Small intestine (tissue), 7 donors: ENCODE measurements around the gene OR4D2. TPM values are rescaled to one million over a fixed set of nuclear protein-coding genes. Genes with fewer than 3 reads are reported as not detected.

Experiments used
- DNase-seq, 2 donors: peaks; one replicate each; pipeline versions ENCODE4 v3.0.0 to v3.0.0-alpha.2; 2013
- FAIRE-seq: peaks from 2 replicates; lab custom pipeline; 2012; peaks lifted over from hg19 to GRCh38; lab: Jason Lieb, UNC
- H3K27ac ChIP-seq, 3 donors: one replicate each; pipeline ENCODE4 v1.5.1; 2013; ENCODE audit warnings: low read length in 2 of 3, mild to moderate bottlenecking in 2 of 3, control low read depth in 1 of 3, inconsistent platforms in 1 of 3, low read depth in 1 of 3, moderate library complexity in 1 of 3
- H3K27me3 ChIP-seq, 3 donors: one replicate each; pipeline ENCODE4 v1.6.1; 2013; ENCODE audit warnings: low read length in 3 of 3, inconsistent platforms in 1 of 3; ENCODE audit not compliant: control insufficient read depth in 3 of 3, insufficient read depth in 3 of 3
- H3K36me3 ChIP-seq, 3 donors: one replicate each; pipeline ENCODE4 v1.6.1; 2013; ENCODE audit warnings: low read length in 3 of 3, inconsistent platforms in 1 of 3, low read depth in 1 of 3, mild to moderate bottlenecking in 1 of 3, moderate library complexity in 1 of 3; ENCODE audit not compliant: control insufficient read depth in 3 of 3, insufficient read depth in 2 of 3
- H3K4me1 ChIP-seq, 3 donors: one replicate each; pipeline ENCODE4 v1.6.1; 2013; ENCODE audit warnings: low read length in 2 of 3, inconsistent platforms in 1 of 3, low read depth in 1 of 3, mild to moderate bottlenecking in 1 of 3, moderate library complexity in 1 of 3; ENCODE audit not compliant: control insufficient read depth in 3 of 3, insufficient read depth in 2 of 3
- H3K4me3 ChIP-seq, 3 donors: one replicate each; pipeline ENCODE4 v1.5.1; 2013; ENCODE audit warnings: low read length in 3 of 3, control low read depth in 1 of 3, inconsistent platforms in 1 of 3, low read depth in 1 of 3, mild to moderate bottlenecking in 1 of 3, moderate library complexity in 1 of 3
- H3K9me3 ChIP-seq, 2 donors: one replicate each; pipeline ENCODE4 v1.6.1; 2013; ENCODE audit warnings: low read depth in 1 of 2, low read length in 1 of 2; ENCODE audit not compliant: control insufficient read depth in 2 of 2, insufficient read depth in 1 of 2
- WGBS, 3 donors: extraction: QIAGEN DNeasy Blood & Tissue Kit; methylation state at CpG; one replicate each; pipeline ENCODE4 v1.1.7; 2013; 5-methylcytosine and 5-hydroxymethylcytosine counted together
- polyA plus RNA-seq, 4 donors: library from polyadenylated mRNA; stranded (reverse) in 3 of 4; unstranded in 1 of 4; fragments of 200-250 nt in 3 of 4; fragments of 120-200 nt in 1 of 4; gene quantifications; one replicate each; pipeline versions ENCODE4 v1.2.1 to v1.2.3, GENCODE V29; 2013
- donor health status: healthy with polysubstance abuse.
- donor health status: control.
- donor health status: control.
- donor health status: Bipolar disorder and iron deficiency.
- donor health status: healthy.

OR4D2 gene
- polyA plus RNA-seq, 4 donors, result not detected

DNA sequence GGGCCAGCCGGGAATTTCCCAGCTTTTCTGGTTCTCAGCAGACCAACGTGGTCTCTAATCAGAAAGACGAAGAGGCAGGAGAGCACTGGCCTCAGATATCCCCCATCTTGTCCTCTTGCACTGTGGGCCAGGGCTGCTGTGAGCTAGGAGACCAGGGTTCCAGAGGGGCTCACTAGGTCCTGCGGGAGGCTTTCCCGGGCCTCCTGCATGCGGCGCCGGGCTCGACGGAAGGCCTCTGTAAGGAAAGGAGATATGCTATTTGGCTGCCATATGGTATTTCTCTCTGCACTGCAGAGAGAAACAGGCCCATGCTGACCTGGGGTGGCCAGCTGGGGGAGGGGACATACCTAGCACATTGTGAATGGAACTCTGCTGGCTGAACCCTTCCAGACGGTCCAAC lies 39.2 kb downstream of the OR4D2 start:
- no peak for FAIRE-seq
- no peak overlapping the region for H3K27ac ChIP-seq
- no peak for DNase-seq
- H3K9me3 ChIP-seq, result no peaks in the 10 kb centered on the region
- WGBS, 3 donors, result 93 to 96% (median 94%) methylated on average over 11 of the region's 11 CpGs
- H3K27me3 ChIP-seq, result no peaks in the 10 kb centered on the region
- peaks cover 0 to 5% (median 0%) of the 10 kb centered on the region in 3 donors for H3K4me1 ChIP-seq
- H3K36me3 ChIP-seq, result peaks cover 2 to 44% (median 10%) of the 10 kb centered on the region in 3 donors
- H3K4me3 ChIP-seq, result no peak overlapping the region

DNA sequence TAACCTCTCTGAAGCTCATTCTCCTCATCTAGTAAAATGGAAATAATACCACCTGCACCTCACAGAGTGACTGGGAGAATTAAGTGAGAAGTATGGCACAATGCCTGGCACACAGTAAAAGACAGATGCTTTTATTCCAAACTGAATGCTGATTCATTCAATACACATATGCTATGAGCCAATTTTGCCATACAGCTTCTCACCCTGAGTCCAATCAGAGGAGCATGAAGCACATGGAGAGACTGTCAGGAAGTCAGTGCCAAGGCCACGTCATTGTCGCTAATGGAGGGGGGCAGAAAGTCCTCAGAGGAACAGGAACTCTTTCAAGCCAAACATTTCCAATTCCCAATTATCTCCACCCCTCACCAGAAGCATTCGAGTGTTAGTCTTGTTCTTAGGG lies 40.7 kb downstream of the OR4D2 start:
- FAIRE-seq, result no peak

DNA sequence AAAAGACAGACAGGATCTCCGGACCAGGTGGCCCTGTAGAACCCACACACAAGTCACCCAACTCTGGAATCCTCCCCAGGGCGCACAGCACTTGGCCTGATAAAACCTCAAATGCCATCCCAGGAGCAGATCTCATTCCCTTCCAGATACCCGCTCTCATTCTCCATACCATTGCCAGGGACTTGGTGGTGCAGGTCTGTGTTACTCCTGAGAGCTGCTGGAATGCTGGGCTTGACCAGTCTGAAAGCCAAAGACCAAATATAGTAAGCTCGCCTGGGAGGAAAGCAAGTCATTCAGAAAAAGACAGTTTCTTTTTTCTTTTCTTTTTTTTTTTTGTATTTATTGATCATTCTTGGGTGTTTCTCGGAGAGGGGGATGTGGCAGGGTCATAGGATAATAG lies 41.6 kb downstream of the OR4D2 start:
- Histone ChIP-seq H3K4me3 (no peak overlapping the region), H3K27me3 (no peaks in the 10 kb centered on the region), H3K4me1 (peaks cover 0 to 5% (median 0%) of the 10 kb centered on the region in 3 donors), H3K36me3 (peaks cover 2 to 60% (median 13%) of the 10 kb centered on the region in 3 donors), H3K9me3 (no peaks in the 10 kb centered on the region), H3K27ac (peak overlapping the region in 1 of 3 donors; percentile 25)
- DNase-seq (no peak), FAIRE-seq (no peak)
- WGBS, 3 donors, result 90 to 97% (median 96%) methylated on average over 4 to 5 of the region's 5 CpGs

More for the DNA sequence above, 40.7 kb downstream of the OR4D2 start:
- Histone ChIP-seq H3K4me1 (peaks cover 0 to 5% (median 0%) of the 10 kb centered on the region in 3 donors), H3K27ac (no peak overlapping the region), H3K9me3 (no peaks in the 10 kb centered on the region), H3K4me3 (no peak overlapping the region), H3K36me3 (peaks cover 2 to 53% (median 13%) of the 10 kb centered on the region in 3 donors), H3K27me3 (no peaks in the 10 kb centered on the region)
- 87 to 95% (median 88%) methylated on average over 3 of the region's 3 CpGs for WGBS, 3 donors
- DNase-seq, result no peak

DNA sequence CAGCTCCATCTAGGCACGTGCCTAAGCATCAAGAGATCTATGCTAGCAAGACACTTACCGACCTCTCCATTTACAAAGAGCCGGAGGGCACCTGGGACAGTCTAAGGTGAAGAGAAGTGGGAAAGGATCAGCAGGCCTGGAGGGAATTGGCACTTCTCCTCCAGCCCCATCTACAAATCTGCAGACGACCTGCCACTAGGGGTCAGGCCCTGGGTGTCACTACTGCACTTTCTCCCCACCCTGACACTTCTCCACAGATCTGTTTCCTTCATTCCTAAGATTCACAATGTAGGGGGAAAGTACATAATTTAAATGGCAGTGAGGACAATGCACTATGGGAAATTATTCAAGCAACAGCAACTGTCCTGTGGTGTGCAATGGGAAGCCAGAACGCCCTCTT lies 44.1 kb downstream of the OR4D2 start:
- H3K36me3 ChIP-seq, result peaks cover 3 to 55% (median 13%) of the 10 kb centered on the region in 3 donors
- peaks cover 0 to 5% (median 0%) of the 10 kb centered on the region in 3 donors for H3K4me1 ChIP-seq
- DNase-seq, result no peak
- WGBS, 3 donors, result 83 to 94% (median 89%) methylated on average over 5 of the region's 5 CpGs
- H3K27ac ChIP-seq, result no peak overlapping the region
- no peaks in the 10 kb centered on the region for H3K9me3 ChIP-seq
- FAIRE-seq, result no peak
- no peaks in the 10 kb centered on the region for H3K27me3 ChIP-seq
- H3K4me3 ChIP-seq, result no peak overlapping the region

DNA sequence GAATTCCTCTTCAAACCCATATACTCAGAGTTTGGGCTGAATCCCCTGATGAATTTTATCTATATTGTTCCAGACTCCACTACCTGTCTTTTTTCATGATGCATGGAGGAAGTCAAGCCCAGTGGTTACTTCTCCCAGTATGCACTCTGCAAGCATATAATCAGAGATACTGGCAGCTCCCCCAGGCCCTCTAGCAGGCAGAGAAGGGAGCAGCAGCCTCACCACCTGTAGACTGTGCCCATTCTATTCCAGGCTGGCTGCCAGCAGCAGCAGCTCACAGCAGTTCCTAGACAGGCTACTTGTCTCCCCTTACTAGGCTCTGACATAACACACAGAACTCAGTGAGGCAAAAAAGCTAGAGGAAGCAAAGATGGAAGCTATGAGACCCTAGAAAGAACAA lies 48.9 kb downstream of the OR4D2 start:
- FAIRE-seq (no peak), DNase-seq (no peak)
- no peaks in the 10 kb centered on the region for H3K27me3 ChIP-seq
- H3K36me3 ChIP-seq, result peaks cover 3 to 31% (median 3%) of the 10 kb centered on the region in 3 donors
- no peaks in the 10 kb centered on the region for H3K4me1 ChIP-seq
- H3K27ac ChIP-seq, result no peak overlapping the region
- no peak overlapping the region for H3K4me3 ChIP-seq
- no peaks in the 10 kb centered on the region for H3K9me3 ChIP-seq

DNA sequence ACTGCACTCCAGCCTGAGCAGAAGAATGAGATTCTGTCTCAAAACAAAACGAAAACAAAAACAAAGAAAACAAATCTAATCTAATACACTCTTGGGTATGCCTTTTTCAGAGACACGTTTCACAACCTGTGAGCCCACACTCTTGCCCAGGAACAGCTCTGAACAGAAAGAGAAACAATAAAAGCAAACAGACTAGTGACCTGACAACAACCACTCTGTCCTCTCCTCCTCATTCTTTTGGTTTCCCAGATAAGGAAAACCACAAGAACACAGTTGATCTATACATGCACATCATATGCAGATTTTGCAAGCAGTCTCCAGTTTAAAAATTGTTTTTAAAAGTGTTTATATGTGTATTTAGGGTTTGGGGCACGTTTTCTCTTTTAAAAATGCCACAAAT lies 51.0 kb downstream of the OR4D2 start:
- no peaks in the 10 kb centered on the region for H3K27me3 ChIP-seq
- WGBS, 3 donors, result 83 to 88% (median 84%) methylated on average over 3 of the region's 3 CpGs
- no peak overlapping the region for H3K4me3 ChIP-seq
- DNase-seq (no peak), FAIRE-seq (no peak)
- no peaks in the 10 kb centered on the region for H3K4me1 ChIP-seq
- H3K27ac ChIP-seq, result no peak overlapping the region
- H3K36me3 ChIP-seq, result peaks cover 0 to 17% (median 3%) of the 10 kb centered on the region in 3 donors
- H3K9me3 ChIP-seq, result no peaks in the 10 kb centered on the region

DNA sequence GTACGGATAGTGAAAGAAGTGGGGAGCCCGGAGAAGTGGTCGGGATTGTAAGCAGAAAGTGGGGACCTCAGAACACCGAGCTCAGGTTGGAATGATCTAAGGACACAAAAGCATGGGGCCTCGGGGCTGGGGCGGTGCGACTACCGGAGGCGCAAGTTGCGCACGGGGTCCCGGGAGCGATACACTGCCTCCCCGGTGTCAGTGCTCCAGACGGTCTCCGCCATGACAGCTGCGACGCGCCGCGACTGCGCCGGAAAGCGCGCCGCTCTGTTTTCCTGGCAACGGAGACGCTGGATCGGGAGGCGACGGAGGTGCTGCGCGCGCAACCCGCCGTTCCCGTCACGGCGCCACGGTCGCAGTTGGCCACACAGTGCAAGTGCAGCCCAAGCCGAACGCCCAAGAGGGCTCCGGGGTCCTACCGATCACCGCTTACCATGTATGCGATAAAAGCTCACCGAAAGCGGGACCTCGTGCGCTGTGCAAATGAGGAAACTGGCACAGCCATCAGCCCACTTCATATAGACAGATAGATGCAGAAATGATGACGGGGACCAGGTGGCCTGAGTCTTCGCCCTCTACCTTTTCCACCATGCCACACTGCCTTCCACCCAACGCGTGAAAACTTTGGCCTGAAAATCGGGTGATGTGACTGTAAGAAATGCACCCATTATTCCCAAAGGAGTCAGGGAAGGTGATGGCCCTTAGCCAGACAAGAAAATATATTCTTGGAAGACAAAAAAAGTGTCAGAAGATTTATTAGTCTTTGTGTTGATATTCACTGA lies 52.4 kb downstream of the OR4D2 start, which contains the start of gene MKS1:
Gene MKS1, minus strand, starts transcription at position 249 of the 782 bp plus-strand sequence. Its CDS starts 25 bp downstream, at position 224.
- 1 to 2% (median 1%) methylated on average over 56 of the region's 56 CpGs for WGBS, 3 donors
- Histone ChIP-seq H3K4me3 (peak within 1 kb of the TSS; percentile 48 to 75 (median 74)), H3K4me1 (no peaks in the 10 kb centered on the region), H3K36me3 (peaks cover 0 to 11% (median 3%) of the 10 kb centered on the region in 3 donors), H3K27me3 (no peaks in the 10 kb centered on the region), H3K9me3 (no peaks in the 10 kb centered on the region), H3K27ac (peak within 1 kb of the TSS; percentile 53 to 77 (median 59))
- DNase-seq, result peak; percentile 91 to 98
- no peak for FAIRE-seq

DNA sequence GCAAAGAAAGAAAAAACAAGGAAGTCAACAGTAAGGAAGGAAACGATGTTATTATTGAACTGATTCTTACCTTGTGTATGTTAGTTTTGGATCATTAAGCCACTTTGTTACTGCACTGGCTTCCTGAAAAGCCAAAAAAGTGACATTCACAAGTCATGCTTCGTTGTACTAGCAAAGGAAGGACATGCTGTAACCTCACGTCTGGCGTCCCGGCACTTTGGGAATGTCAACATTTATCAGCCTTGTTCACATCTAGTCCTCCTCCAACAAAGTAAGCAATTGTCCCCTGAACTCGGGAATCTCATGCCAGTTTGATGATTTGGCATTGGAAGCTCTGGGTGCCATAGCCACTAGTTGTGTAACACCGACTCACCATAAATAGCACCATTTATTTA lies 53.0 kb downstream of the OR4D2 start:
- DNase-seq (no peak), FAIRE-seq (no peak)
- H3K27me3 ChIP-seq, result no peaks in the 10 kb centered on the region
- H3K36me3 ChIP-seq, result peaks cover 0 to 6% (median 3%) of the 10 kb centered on the region in 3 donors
- 62 to 69% (median 63%) methylated on average over 7 of the region's 7 CpGs for WGBS, 3 donors
- H3K4me3 ChIP-seq, result peak overlapping the region in 1 of 3 donors; percentile 75
- H3K4me1 ChIP-seq, result no peaks in the 10 kb centered on the region
- H3K27ac ChIP-seq, result peak overlapping the region in 1 of 3 donors; percentile 53
- no peaks in the 10 kb centered on the region for H3K9me3 ChIP-seq
